Left lung (tissue), 10 donors: ENCODE measurements around the gene AAK1. TPM values are rescaled to one million over a fixed set of nuclear protein-coding genes. Genes with fewer than 3 reads are reported as not detected.
A peak's percentile ranks its signal among the peaks of the same experiment; 100 is the strongest.
"Not testable (repeated sequence)": the region's sequence is repeated elsewhere in the genome, so short reads cannot be mapped to it uniquely, and the experiment has no call there.

Experiments used
- ATAC-seq: fragments of 200-7000 bp; cut with Tn5 transposase; one replicate; pipeline ENCODE4 v1.9.1; 2020; ENCODE audit warnings: moderate library complexity
- DNase-seq, 4 donors: peaks; one replicate each; pipeline ENCODE4 v3.0.0-alpha.2; 2013 to 2020
- H3K27ac ChIP-seq, 2 donors: fragments of 200-600 bp; sonication (generic) in 1 of 2; one replicate each; pipeline versions ENCODE4 v1.5.0 to v1.8.0; 2020 to 2021
- H3K27me3 ChIP-seq, 2 donors: fragments of 200-600 bp; sonication (generic) in 1 of 2; one replicate each; pipeline versions ENCODE4 v1.5.0 to v1.8.0; 2020 to 2021
- H3K36me3 ChIP-seq, 2 donors: fragments of 200-600 bp; sonication (generic) in 1 of 2; one replicate each; pipeline versions ENCODE4 v1.5.0 to v1.8.0; 2020 to 2021
- H3K4me1 ChIP-seq, 2 donors: fragments of 200-600 bp; one replicate each; pipeline ENCODE4 v1.8.0; 2021
- H3K4me3 ChIP-seq, 2 donors: fragments of 200-600 bp; sonication (generic) in 1 of 2; one replicate each; pipeline versions ENCODE4 v1.5.0 to v1.8.0; 2020 to 2021; ENCODE audit warnings: mild to moderate bottlenecking in 1 of 2
- H3K9me3 ChIP-seq, 2 donors: fragments of 200-600 bp; sonication (generic) in 1 of 2; one replicate each; pipeline versions ENCODE4 v1.5.0 to v1.8.0; 2020 to 2021
- intact Hi-C, 2 donors: fragments of 100-400 bp; cut with DNase I; formaldehyde crosslinking; loops; one replicate each; pipeline versions ENCODE4 v1.11.2 to v1.14.2; 2022
- polyA plus RNA-seq, 6 donors: library from polyadenylated mRNA; unstranded; fragments of 120-200 nt; gene quantifications; one replicate each; pipeline ENCODE4 v1.2.1, GENCODE V29; 2013; ENCODE audit not compliant: insufficient read length in 6 of 6
- total RNA-seq, 2 donors: library from RNA; stranded (reverse); fragmentation: NEBNext Ultra II Directional; extraction: Animal tissue kit (Norgen Biotek cat#: 25700); gene quantifications; one replicate each; pipeline ENCODE4 v1.2.1, GENCODE V29; 2021
- TF ChIP-seq, protein P1 (sequence below), 2 donors: fragments of 200-600 bp; sonication (generic) in 1 of 2; IDR thresholded peaks; one replicate each; pipeline versions ENCODE4 v1.5.0 to v1.8.0; 2021; ENCODE audit warnings: antibody characterized with exemption in 2 of 2
- donor health status: DM: no; HTN: yes; CAD: no.
- donor health status: DM: no; HTN: no; CAD: no.

Gene AAK1
- total and polyA plus RNA-seq, 8 donors: 19.0 to 70.7 (median 22.4) TPM

GRCh38 chr2:69556008-69556407 lies 87.5 kb downstream of the AAK1 start:
- TF ChIP-seq, protein P1, sequence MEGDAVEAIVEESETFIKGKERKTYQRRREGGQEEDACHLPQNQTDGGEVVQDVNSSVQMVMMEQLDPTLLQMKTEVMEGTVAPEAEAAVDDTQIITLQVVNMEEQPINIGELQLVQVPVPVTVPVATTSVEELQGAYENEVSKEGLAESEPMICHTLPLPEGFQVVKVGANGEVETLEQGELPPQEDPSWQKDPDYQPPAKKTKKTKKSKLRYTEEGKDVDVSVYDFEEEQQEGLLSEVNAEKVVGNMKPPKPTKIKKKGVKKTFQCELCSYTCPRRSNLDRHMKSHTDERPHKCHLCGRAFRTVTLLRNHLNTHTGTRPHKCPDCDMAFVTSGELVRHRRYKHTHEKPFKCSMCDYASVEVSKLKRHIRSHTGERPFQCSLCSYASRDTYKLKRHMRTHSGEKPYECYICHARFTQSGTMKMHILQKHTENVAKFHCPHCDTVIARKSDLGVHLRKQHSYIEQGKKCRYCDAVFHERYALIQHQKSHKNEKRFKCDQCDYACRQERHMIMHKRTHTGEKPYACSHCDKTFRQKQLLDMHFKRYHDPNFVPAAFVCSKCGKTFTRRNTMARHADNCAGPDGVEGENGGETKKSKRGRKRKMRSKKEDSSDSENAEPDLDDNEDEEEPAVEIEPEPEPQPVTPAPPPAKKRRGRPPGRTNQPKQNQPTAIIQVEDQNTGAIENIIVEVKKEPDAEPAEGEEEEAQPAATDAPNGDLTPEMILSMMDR (IDR thresholded peaks at IDR 0.05): no peak
- ATAC-seq: no peak
- no peaks in the 10 kb centered on the region for H3K27me3 ChIP-seq
- no peak overlapping the region for H3K27ac ChIP-seq
- intact Hi-C loops: loop anchor here in 1 of 2 donors (5.0 kb wide), 1 partner anchor 156 kb away; no protein-coding TSS in a partner anchor
- H3K4me3 ChIP-seq: no peak overlapping the region
- no peaks in the 10 kb centered on the region for H3K9me3 ChIP-seq
- no peaks in the 10 kb centered on the region for H3K36me3 ChIP-seq
- H3K4me1 ChIP-seq: peaks cover 0 to 45% of the 10 kb centered on the region in 2 donors
- no peak for DNase-seq

DNA sequence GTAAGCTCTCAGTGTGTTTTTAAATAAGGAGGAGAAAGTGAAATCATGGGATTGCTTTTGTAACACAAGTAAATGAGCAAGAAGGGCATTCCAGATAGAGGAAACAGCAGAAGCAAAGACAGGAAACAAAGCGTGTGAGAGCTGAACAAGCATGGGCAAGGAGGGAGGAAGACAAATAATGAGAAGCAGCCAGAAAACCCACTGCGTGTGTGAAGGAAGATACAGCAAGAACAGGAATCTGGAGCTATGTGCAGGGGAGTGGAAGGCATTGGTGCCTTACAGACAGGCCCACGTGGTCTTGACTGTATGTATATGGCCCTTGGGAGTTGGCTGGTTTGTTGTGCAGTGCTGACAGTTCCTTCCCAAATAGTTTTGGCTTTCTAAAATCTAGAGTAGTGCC lies 88.6 kb downstream of the AAK1 start:
- H3K27ac ChIP-seq: peak overlapping the region; percentile 2 to 60
- peaks cover 0 to 45% of the 10 kb centered on the region in 2 donors for H3K4me1 ChIP-seq
- intact Hi-C loops: loop anchor here in 1 of 2 donors (5.0 kb wide), 1 partner anchor 157 kb away; no protein-coding TSS in a partner anchor
- H3K27me3 ChIP-seq: no peaks in the 10 kb centered on the region
- H3K4me3 ChIP-seq: no peak overlapping the region
- H3K36me3 ChIP-seq: no peaks in the 10 kb centered on the region
- TF ChIP-seq, protein P1 (IDR thresholded peaks at IDR 0.05): no peak
- no peaks in the 10 kb centered on the region for H3K9me3 ChIP-seq
- peak; percentile 64 for ATAC-seq
- DNase-seq: peak in 1 of 4 donors; percentile 3

DNA sequence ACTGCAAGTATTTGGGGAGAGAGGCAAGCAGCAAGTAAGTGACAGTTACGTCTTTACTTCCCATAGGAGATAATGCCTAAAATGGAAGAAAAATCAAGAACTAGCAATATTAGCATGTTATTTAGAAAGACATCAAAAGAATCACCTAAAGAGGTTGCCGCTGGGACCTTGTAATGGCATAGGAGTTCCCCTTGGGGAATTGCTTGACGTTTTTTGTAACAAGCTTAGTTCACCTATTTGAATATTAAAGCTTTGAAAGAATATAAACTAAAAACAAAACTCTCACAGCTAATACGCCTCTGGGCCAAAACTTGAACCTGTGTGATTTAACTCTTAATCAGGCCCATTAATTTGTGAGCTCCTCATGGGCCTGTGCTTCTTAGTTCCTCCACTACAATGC lies 89.0 kb downstream of the AAK1 start:
- Histone ChIP-seq H3K36me3 (no peaks in the 10 kb centered on the region), H3K4me1 (peaks cover 0 to 43% of the 10 kb centered on the region in 2 donors), H3K9me3 (no peaks in the 10 kb centered on the region), H3K4me3 (no peak overlapping the region), H3K27ac (peak overlapping the region; percentile 2 to 60), H3K27me3 (no peaks in the 10 kb centered on the region)
- DNase-seq (no peak), ATAC-seq (no peak)
- intact Hi-C loops: no loop called here
- TF ChIP-seq, protein P1 (IDR thresholded peaks at IDR 0.05): no peak

- H3K4me3 ChIP-seq: no peak overlapping the region
- H3K27me3 ChIP-seq: no peaks in the 10 kb centered on the region
- intact Hi-C loops: no loop called here
- H3K9me3 ChIP-seq: no peaks in the 10 kb centered on the region
- ATAC-seq: no peak
- DNase-seq: no peak
- no peaks in the 10 kb centered on the region for H3K36me3 ChIP-seq
- H3K4me1 ChIP-seq: peaks cover 0 to 46% of the 10 kb centered on the region in 2 donors
- peak overlapping the region in 1 of 2 donors; percentile 60 for H3K27ac ChIP-seq
- TF ChIP-seq, protein P1 (IDR thresholded peaks at IDR 0.05): no peak
These were observed 89.5 kb downstream of the AAK1 start for GRCh38 chr2:69553991-69554390.

GRCh38 chr2:69550511-69550910 lies 93.0 kb downstream of the AAK1 start:
- H3K9me3 ChIP-seq, ATAC-seq, H3K27me3 ChIP-seq, DNase-seq, H3K27ac ChIP-seq, H3K4me3 ChIP-seq, H3K36me3 ChIP-seq, intact Hi-C loops: not testable (repeated sequence)
- peaks cover 0 to 49% of the 10 kb centered on the region in 2 donors for H3K4me1 ChIP-seq

DNA sequence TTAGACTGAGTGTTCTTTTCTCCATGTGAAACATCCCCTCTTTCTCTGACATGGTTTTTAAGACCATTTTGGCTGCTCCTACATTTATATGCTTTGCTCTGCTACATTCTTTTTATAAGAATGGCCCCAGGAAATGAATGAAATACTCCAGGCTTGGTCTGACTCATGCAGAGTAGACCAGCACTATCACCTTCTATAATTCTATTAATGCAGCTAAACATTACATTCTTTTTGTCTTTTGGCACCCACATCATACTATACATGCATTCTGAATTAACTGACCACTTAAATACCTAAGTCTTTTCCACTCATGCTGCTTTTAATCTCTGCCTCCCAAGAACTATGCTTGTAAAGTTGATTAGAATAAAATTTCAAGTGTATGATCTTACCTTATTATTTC lies 94.1 kb downstream of the AAK1 start:
- intact Hi-C loops: no loop called here
- peaks cover 0 to 38% of the 10 kb centered on the region in 2 donors for H3K4me1 ChIP-seq
- no peaks in the 10 kb centered on the region for H3K9me3 ChIP-seq
- TF ChIP-seq, protein P1 (IDR thresholded peaks at IDR 0.05): no peak
- no peak overlapping the region for H3K27ac ChIP-seq
- no peaks in the 10 kb centered on the region for H3K27me3 ChIP-seq
- no peak overlapping the region for H3K4me3 ChIP-seq
- H3K36me3 ChIP-seq: no peaks in the 10 kb centered on the region
- DNase-seq: no peak
- ATAC-seq: no peak
